Muscle of leg (tissue), 11 donors: Measurements from ENCODE around the gene LEPROT. TPM values are rescaled to one million over a fixed set of nuclear protein-coding genes. Genes with fewer than 3 reads are reported as not detected.

Experiments used
- DNase-seq: peaks from one replicate; pipeline ENCODE4 v3.0.0; 2013
- H3K27ac ChIP-seq: one replicate; pipeline ENCODE4 v1.5.1; 2013; ENCODE audit warnings: mild to moderate bottlenecking, low read length, control low read depth
- H3K27me3 ChIP-seq: one replicate; pipeline ENCODE4 v1.6.1; 2013; ENCODE audit warnings: low read length; ENCODE audit not compliant: control insufficient read depth, insufficient read depth
- H3K36me3 ChIP-seq: one replicate; pipeline ENCODE4 v1.6.1; 2013; ENCODE audit warnings: low read length; ENCODE audit not compliant: control insufficient read depth, insufficient read depth
- H3K4me1 ChIP-seq: one replicate; pipeline ENCODE4 v1.6.1; 2013; ENCODE audit warnings: low read length; ENCODE audit not compliant: control insufficient read depth, insufficient read depth
- H3K4me3 ChIP-seq: one replicate; pipeline ENCODE4 v1.5.1; 2013; ENCODE audit warnings: low read length, control low read depth
- H3K9me3 ChIP-seq: replicated peaks from 2 replicates; pipeline ENCODE4 v1.6.1; 2013; ENCODE audit warnings: low read depth, low read length; ENCODE audit not compliant: control insufficient read depth
- WGBS: methylation state at CpG from one replicate; pipeline ENCODE4 v1.1.5; 2013; ENCODE audit warnings: missing lambda C conversion rate; ENCODE audit not compliant: insufficient coverage; 5-methylcytosine and 5-hydroxymethylcytosine counted together
- polyA plus RNA-seq, 8 donors: library from polyadenylated mRNA; unstranded; fragments of 120-200 nt; gene quantifications; one replicate each; pipeline versions ENCODE4 v1.2.1 to v1.2.3, GENCODE V29; 2013; ENCODE audit warnings: inconsistent platforms in 1 of 8, low replicate concordance in 1 of 8; ENCODE audit not compliant: insufficient read length in 8 of 8, insufficient read depth in 1 of 8
- total RNA-seq: library from RNA; stranded (reverse); fragments of 120-200 nt; gene quantifications from one replicate; pipeline ENCODE4 v1.2.4, GENCODE V29; 2013

The LEPROT gene
- total and polyA plus RNA-seq, 9 donors, result 45.0 to 65.8 (median 52.2) TPM

DNA sequence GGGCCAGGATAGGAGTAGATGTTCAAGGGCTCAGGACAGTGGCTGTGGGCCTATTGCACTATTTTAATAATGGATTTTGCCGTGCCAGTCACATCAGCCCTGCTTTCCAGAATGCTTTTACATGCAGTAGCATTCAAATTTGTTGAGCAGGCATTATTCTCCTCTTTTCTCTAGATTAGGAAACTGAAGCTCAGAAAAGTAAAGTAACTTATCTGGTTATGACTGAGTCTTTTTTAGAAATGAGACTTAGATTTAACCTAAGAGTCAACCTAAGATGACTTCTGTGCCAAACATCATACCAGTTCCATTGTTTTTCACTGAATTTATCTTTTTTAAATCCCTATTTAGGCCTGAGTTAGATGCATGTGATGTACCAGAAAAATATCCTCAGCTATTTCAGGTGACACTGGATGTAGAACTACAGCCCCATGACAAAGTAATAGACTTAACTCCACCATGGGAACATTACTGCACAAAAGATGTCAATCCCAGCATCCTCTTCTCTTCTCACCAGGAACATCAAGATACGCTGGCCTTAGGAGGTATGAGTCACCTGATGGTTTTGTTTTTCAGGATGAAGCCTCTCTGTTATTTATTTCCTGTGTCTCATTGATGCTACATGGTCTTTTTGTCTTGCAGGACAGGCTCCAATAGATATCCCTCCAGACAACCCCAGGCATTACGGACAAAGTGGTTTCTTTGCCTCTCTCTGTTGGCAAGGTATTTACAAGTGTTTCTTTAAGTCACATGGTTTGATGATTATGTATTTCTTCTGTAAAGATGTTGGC lies 31.4 kb upstream of the LEPROT start:
- Histone ChIP-seq H3K9me3 (no peaks in the 10 kb centered on the region), H3K36me3 (no peaks in the 10 kb centered on the region), H3K27ac (no peak overlapping the region), H3K4me3 (no peak overlapping the region), H3K4me1 (no peaks in the 10 kb centered on the region), H3K27me3 (no peaks in the 10 kb centered on the region)
- DNase-seq, result no peak
- WGBS, result no CpG with 5 or more reads among the region's 3 CpGs

DNA sequence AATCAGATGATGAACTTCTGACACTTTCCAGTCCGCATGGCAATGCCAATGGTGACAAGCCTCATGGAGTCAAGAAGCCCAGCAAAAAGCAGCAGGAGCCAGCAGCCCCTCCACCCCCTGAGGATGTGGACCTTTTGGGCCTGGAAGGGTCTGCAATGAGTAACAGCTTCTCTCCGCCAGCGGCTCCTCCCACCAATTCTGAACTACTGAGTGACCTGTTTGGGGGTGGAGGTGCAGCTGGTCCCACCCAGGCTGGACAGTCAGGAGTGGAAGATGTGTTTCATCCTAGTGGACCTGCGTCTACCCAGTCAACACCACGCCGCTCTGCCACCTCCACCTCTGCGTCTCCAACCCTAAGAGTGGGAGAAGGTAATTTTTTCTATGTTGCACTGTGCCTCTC lies 28.0 kb upstream of the LEPROT start:
- DNase-seq, result no peak
- Histone ChIP-seq H3K4me1 (no peaks in the 10 kb centered on the region), H3K36me3 (no peaks in the 10 kb centered on the region), H3K27me3 (no peaks in the 10 kb centered on the region), H3K9me3 (no peaks in the 10 kb centered on the region), H3K4me3 (no peak overlapping the region), H3K27ac (no peak overlapping the region)
- 83% methylated on average over 1 of the region's 7 CpGs for WGBS

DNA sequence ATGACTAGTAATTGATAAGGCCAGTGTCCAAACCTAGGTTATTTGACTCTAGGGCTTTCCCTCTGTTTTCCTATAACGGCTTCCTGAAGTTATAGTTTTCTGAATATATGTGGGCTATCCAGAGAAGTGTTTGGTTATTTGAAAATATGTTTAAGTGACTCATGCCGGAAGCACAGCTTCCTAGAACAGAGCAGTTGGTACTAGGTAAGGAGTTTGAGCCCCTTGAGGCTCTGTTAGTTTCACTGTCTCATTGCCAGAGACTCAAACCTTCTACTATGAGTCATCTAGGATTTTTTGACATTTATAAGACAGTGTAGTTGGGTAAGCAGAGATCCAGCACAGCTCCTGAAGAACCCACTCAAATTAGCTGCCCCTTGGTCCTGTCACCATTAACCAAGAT lies 27.1 kb upstream of the LEPROT start:
- Histone ChIP-seq H3K9me3 (no peaks in the 10 kb centered on the region), H3K27me3 (no peaks in the 10 kb centered on the region), H3K27ac (no peak overlapping the region), H3K36me3 (no peaks in the 10 kb centered on the region), H3K4me1 (no peaks in the 10 kb centered on the region), H3K4me3 (no peak overlapping the region)
- WGBS, result no CpG with 5 or more reads among the region's 2 CpGs
- DNase-seq, result no peak

DNA sequence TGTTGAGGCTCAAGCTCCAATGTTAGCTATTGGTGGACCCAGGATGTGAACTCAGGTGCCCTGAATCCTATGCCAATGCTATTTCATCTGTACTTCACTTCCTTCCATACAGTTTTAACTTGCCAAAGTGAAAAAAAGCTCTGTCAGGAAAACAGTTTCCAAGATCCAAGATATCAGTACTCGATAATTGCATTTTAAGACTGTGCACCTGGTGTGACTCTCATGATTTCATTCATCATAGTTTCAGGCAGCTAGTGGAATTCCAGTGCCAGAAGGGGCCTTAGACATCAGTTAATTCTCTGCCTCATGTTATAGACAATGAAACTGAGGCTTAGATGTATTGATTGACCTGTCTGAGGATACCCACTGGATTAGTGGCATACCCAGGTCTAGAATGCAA lies 26.5 kb upstream of the LEPROT start:
- no peaks in the 10 kb centered on the region for H3K27me3 ChIP-seq
- 40% methylated on average over 1 of the region's 1 CpG for WGBS
- no peak overlapping the region for H3K4me3 ChIP-seq
- H3K36me3 ChIP-seq, result no peaks in the 10 kb centered on the region
- no peak for DNase-seq
- H3K4me1 ChIP-seq, result no peaks in the 10 kb centered on the region
- no peaks in the 10 kb centered on the region for H3K9me3 ChIP-seq
- no peak overlapping the region for H3K27ac ChIP-seq

DNA sequence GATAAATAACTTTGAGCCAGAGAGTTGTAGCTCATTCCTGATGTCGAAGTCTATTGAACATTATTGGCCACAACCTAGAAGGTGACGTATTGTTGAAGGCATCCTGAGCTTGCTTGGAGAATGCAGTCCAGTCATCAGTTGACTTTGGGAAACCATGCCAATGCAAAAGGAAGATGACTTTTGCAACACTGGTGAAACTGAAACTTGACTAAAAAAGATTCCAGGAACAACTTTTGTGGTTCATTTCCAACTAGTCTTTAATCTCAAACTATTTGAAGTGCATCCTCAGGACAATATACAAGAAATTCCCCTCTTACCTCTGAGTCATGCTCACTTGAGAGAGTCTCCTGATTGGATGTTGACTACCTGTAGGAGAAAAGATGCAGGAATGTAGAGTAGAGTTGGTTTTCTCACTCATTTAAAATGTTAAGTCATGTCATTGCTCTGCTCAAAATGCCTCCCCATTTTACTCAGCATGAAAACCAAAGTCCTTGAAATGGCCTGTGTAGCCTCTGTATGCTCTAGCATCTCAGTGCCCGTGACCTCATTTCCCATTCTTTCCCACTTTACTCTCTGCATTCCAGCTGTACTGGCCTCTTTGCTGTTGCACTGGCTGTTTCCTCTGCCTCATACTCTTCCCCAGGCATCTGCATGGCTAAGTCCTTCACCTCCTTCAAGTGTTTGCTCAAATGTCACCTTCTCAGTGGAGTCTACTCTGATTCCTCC lies 24.4 kb upstream of the LEPROT start:
- Histone ChIP-seq H3K4me3 (no peak overlapping the region), H3K27ac (no peak overlapping the region), H3K36me3 (no peaks in the 10 kb centered on the region), H3K27me3 (no peaks in the 10 kb centered on the region), H3K4me1 (no peaks in the 10 kb centered on the region), H3K9me3 (no peaks in the 10 kb centered on the region)
- 73% methylated on average over 3 of the region's 3 CpGs for WGBS
- peak; percentile 6 for DNase-seq

DNA sequence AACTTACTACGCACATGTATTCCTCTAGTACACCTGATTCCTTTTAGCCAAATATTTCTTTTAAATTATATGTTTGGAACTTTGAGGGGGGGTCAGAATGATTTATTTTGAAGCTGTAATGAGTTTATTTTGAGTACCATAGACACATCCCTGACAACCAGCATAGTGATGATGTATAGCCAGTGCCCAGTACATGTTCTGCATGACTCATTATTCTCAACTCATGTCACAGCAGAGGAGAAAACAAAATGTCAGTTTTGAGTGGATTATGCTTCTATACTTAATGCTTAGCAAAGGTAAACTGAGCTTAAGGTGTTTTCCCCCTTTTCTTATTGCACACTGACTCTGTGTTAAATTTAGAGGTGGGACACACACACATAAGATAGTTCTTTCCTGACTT lies 22.4 kb upstream of the LEPROT start:
- WGBS, result no CpG with 5 or more reads among the region's 1 CpG
- Histone ChIP-seq H3K36me3 (no peaks in the 10 kb centered on the region), H3K4me1 (no peaks in the 10 kb centered on the region), H3K9me3 (no peaks in the 10 kb centered on the region), H3K27me3 (no peaks in the 10 kb centered on the region), H3K27ac (no peak overlapping the region), H3K4me3 (no peak overlapping the region)
- no peak for DNase-seq

DNA sequence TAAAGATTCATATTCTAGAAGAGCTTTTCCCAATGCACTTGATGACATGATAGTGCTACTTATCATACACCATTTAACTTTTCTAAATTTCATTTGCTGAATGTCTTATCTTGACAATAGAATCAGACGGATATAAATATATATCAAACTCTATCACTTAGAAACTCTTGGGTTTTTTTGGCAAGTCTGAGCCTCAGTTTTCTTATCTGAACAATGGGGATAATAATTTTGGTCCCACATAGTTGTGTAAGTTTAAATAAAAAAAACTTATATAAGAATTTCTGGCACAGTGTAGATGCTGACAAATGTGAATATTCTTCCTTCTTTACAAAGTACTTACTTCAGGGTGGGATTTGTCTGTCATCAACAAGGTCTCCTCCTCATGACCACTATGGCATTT lies 21.5 kb upstream of the LEPROT start:
- H3K4me1 ChIP-seq, result no peaks in the 10 kb centered on the region
- DNase-seq, result no peak
- H3K9me3 ChIP-seq, result no peaks in the 10 kb centered on the region
- no peaks in the 10 kb centered on the region for H3K36me3 ChIP-seq
- no peak overlapping the region for H3K27ac ChIP-seq
- H3K4me3 ChIP-seq, result no peak overlapping the region
- WGBS, result no CpG with 5 or more reads among the region's 1 CpG
- H3K27me3 ChIP-seq, result no peaks in the 10 kb centered on the region

DNA sequence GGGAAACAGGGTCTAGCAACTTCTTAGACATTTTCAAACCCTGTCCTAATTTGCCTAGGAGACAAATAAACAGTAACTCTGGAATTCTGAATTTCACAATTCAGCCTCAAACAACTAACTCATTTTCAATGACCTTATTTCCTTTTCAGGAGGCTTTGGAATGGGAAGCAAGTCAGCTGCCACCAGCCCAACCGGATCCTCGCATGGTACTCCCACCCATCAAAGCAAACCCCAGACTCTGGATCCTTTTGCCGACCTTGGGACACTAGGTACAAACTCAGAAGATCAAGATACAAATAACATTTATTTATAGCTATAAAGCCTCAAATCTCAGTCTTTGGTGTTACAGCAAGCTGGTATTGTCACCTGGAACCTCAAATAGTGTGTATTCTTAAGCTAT lies 18.9 kb upstream of the LEPROT start:
- no peaks in the 10 kb centered on the region for H3K9me3 ChIP-seq
- H3K27me3 ChIP-seq, result no peaks in the 10 kb centered on the region
- no peak overlapping the region for H3K4me3 ChIP-seq
- WGBS, result no CpG with 5 or more reads among the region's 3 CpGs
- no peak for DNase-seq
- no peak overlapping the region for H3K27ac ChIP-seq
- no peaks in the 10 kb centered on the region for H3K36me3 ChIP-seq
- no peaks in the 10 kb centered on the region for H3K4me1 ChIP-seq

DNA sequence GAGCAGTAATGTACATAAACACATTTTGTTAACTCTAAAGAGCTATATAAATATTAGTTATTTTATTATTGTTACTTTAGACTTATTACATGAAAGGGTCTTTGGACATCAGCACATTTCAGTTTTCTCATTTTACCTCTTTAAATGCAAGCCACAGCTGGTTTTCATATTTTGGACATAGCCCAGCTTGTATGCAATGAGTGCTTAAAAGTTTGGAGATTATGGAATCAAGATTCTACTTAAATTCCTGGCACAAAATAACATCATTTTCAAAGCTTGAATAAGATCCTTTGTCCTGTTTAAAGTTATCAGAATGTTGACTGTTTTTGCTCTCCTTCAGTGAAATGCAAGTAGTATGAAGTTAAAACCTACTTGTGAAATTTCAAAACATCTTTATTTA lies 15.5 kb upstream of the LEPROT start:
- DNase-seq, result peak; percentile 24
- no peak overlapping the region for H3K4me3 ChIP-seq
- no peak overlapping the region for H3K27ac ChIP-seq
- no peaks in the 10 kb centered on the region for H3K36me3 ChIP-seq
- H3K4me1 ChIP-seq, result no peaks in the 10 kb centered on the region
- no peaks in the 10 kb centered on the region for H3K27me3 ChIP-seq
- H3K9me3 ChIP-seq, result no peaks in the 10 kb centered on the region

DNA sequence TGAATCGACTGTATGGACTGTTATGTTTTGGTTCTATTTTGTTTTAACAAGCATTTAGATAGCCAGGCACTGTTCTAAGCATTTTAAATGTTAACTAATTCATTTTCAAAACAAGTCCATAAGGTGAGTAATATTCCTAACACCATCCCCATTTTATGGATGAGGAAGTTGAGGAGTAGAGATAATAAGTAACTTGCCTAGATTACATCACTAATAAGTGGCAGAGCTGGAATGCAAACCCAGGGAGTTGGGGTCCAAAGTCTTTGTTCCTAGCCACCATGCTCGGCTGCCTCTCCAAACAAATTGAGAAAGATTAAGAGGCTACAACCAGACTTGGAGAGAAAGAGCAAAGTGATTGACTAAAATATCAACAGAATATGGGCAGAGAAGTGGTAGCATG lies 12.6 kb upstream of the LEPROT start:
- WGBS, result 100% methylated on average over 1 of the region's 2 CpGs

More for the DNA sequence above, 12.6 kb upstream of the LEPROT start:
- H3K27ac ChIP-seq, result no peak overlapping the region
- H3K36me3 ChIP-seq, result no peaks in the 10 kb centered on the region
- H3K4me3 ChIP-seq, result no peak overlapping the region
- no peak for DNase-seq
- H3K27me3 ChIP-seq, result no peaks in the 10 kb centered on the region
- H3K9me3 ChIP-seq, result no peaks in the 10 kb centered on the region
- no peaks in the 10 kb centered on the region for H3K4me1 ChIP-seq
